SH-SY5Y (cell line): ENCODE data around the gene TSPO.

ENCODE experiments used
- GATA2 ChIP-seq: IDR thresholded peaks from 2 replicates; pipeline ENCODE4 v1.6.1; 2011; ENCODE audit warnings: mild to moderate bottlenecking, low read depth, low read length
- GATA3 ChIP-seq: IDR thresholded peaks from 2 replicates; pipeline ENCODE4 v1.6.1; 2011; ENCODE audit warnings: low read depth, mild to moderate bottlenecking, low read length, moderate library complexity

TSPO gene

GRCh38 chr22:43163241-43163795, 12.0 kb downstream of the TSPO start:
- TF ChIP-seq GATA3 (no peak), GATA2 (no peak)

DNA sequence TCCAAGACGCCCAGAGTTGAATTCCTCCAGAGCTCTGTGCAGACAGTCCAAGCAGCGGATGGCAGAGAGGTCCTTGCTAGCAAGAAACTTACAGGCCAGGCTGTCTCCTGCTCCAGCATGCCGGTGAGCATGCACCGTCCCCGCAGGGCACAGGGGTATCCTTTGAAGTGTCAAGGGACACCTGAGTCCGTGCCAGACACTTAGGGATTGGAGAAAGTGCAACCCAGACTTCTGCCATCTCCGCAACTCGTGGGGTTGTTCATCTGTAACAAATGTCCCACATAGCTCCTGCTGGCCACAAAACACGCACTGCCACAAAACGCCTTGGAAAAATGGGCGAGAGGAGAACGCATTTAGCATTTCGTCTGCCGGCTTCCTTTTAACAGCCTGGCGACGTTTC, 13.3 kb downstream of the TSPO start:
- TF ChIP-seq GATA2 (no peak), GATA3 (no peak)

DNA sequence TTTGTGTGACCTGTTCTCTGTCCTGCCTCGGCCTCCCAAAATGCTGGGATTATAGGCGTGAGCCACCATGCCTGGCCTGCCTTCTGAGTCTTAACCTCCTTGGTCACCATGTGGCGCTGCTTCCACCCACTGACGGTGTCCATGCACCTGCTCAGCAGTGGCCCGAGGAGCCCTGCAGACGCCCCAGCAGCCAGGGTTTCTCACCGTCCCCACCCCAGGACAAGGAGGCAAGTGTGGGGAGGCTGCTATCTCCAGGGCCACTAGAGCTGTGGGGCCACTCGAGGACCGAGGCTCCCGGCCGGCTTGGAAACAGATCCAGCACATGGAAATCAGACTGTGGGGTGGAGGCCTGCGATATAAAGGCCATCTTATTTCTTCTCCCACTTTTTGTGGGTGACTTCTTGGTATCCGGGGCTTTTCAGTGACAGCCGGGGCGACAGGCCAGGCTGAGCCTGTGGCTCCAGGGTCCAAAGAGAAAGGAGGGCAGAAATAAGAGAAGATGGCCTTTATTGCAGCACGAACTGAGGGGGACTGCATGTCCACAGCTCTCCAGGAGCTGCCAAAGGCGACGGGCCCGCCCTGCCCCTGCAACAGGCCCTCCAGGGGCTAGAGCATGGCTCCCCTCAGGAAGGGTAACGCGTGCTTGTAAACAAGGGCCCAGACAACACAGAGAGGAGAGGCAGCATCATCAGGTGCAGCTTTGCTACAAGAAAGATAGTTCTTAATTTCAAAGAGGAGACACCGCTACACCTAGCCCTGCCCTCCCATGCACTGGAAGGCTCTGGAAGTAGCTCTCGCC, 15.0 kb downstream of the TSPO start:
- TF ChIP-seq GATA2 (no peak), GATA3 (no peak)

GRCh38 chr22:43167001-43167589, 15.7 kb downstream of the TSPO start:
- TF ChIP-seq GATA2 (no peak), GATA3 (no peak)

- TF ChIP-seq GATA2: no peak
- no peak for TF ChIP-seq GATA3
These were observed 17.3 kb downstream of the TSPO start for GRCh38 chr22:43168471-43169309.

DNA sequence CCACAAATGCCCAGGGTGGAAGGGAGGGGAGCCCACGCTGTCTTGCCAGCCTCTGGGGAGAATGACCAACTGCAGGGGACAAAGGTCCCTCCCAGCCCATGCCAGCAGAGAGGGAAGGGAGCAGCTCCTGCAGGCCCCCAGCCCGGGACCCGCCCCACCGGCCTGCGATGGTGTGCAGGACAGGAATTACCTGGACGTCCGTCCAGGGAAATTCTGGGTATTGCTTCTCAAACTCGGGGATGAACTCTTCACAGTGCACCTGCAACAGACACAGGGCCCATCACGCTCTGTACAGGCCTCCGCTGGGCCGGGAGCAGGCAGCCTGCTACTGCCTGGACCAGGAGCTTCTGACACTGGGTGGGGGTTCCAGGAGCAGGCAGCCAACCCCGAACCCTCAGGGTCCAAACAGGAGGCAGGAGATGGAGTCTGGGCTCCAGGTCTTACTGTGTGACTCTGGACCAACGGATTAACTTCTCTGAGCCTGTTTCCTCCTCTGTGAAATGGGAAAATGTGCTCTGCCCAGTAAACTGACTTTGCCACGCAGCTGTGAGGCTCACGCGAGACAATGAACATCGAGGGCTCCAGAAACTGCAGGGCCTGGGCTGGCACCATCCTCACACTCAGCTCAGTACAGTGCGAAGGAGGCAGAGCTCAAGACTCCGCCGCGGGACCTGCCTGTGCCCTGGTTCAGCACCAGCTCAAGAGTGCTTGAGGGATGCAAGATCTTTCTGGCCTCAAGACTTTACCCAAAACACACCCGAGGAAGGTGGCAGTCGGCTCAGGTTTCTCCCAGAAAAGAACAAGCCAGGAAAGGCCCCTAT, 18.2 kb downstream of the TSPO start:
- no peak for TF ChIP-seq GATA3
- no peak for TF ChIP-seq GATA2

GRCh38 chr22:43170131-43170480, 18.7 kb downstream of the TSPO start:
- no peak for TF ChIP-seq GATA2
- TF ChIP-seq GATA3: no peak

DNA sequence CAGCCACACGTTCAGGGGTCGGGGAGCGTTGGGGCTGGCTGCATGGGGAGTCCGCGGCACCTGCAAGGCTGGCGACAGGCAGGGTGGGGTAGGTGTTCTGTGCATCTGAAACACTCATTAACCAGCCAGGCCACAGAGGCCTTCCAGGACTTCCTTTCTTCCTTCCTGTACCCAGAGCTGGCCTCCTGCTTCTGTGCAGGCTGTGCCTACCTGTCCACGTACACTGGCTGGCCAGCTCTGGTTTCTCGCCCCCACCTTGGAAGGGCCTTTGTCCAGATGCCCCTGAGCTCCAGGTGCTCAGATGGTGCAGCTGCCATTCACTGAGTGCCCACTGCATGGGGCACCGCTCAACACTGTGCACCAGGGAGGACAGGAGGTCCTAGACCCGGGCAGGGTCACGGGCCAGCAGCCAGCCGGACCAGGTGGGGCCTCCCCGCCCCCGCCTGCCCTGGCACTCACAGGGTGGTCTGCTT, 19.7 kb downstream of the TSPO start:
- TF ChIP-seq GATA3: no peak
- no peak for TF ChIP-seq GATA2

DNA sequence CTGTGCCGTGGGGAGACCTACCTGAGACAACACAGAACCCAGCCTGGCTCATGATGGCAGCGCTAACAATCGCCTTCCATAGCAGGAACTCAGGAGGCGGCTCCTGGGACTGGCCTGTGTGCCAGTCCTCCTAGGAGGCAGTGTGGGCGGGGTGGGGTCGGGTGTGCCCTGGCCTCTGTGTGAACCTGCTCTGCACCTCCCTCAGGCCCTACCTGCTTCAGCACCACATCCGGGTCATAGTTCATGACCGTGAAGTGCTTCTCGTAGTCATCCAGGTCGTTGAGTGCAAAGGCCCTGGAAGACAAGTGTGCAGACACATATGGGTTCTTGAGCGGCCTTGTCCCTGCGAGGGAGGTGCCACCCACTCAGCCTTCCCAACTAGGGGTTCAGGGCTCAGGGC, 20.2 kb downstream of the TSPO start:
- no peak for TF ChIP-seq GATA3
- no peak for TF ChIP-seq GATA2

DNA sequence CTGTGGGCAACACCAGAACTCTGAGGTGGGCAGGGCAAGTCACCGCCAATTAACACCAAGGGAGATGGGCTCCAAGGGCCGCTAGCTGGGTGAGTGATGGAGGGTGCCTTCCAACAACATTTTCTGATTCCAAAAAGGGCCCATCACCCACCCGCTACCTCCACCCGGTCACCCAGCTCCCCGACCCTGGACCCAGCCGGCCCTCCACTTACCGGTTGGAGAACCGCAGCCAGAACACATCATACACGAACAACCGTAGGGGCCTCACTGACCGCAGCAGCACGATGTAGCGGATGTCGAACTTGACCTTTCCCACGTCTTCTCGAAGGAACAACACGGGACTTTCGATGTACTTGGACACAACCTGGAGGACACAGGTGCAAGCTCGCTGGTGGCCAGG, 20.8 kb downstream of the TSPO start:
- TF ChIP-seq GATA2 (no peak), GATA3 (no peak)

DNA sequence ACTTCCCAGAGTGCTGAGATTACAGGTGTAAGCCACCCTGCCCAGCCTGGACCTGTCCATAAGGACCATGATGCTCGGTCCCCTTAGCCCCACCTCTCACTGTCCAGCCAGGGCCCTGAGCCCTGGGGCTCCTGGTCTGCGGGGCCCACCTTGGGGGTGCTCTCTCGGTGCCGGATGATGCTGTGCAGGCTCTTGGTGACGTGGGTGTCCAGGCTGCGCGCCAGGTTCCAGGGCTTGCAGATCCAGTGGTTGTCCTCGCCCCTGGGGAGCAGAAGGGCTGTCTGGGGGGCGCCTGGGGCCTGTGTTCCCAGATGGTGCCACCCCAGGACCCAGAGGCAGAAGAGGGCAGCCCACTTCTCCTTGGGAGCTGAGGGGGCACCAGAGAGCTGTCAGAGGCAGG, 22.2 kb downstream of the TSPO start:
- TF ChIP-seq GATA2 (no peak), GATA3 (no peak)

GRCh38 chr22:43173976-43174720, 22.8 kb downstream of the TSPO start:
- TF ChIP-seq GATA2: no peak
- no peak for TF ChIP-seq GATA3

- TF ChIP-seq GATA3 (no peak), GATA2 (no peak)
These were observed 23.7 kb downstream of the TSPO start for GRCh38 chr22:43174941-43175531.
